ENCODE data around the gene SMYD5. TPM values are rescaled to one million over a fixed set of nuclear protein-coding genes. Genes with fewer than 3 reads are reported as not detected.

Gene SMYD5
- total and polyA plus RNA-seq, 9 of the 15 experiments (the other 6 are each of a cell fraction or from before 2014, with no cell fraction given) = 11.4 to 56.8 (median 32.0) TPM

DNA sequence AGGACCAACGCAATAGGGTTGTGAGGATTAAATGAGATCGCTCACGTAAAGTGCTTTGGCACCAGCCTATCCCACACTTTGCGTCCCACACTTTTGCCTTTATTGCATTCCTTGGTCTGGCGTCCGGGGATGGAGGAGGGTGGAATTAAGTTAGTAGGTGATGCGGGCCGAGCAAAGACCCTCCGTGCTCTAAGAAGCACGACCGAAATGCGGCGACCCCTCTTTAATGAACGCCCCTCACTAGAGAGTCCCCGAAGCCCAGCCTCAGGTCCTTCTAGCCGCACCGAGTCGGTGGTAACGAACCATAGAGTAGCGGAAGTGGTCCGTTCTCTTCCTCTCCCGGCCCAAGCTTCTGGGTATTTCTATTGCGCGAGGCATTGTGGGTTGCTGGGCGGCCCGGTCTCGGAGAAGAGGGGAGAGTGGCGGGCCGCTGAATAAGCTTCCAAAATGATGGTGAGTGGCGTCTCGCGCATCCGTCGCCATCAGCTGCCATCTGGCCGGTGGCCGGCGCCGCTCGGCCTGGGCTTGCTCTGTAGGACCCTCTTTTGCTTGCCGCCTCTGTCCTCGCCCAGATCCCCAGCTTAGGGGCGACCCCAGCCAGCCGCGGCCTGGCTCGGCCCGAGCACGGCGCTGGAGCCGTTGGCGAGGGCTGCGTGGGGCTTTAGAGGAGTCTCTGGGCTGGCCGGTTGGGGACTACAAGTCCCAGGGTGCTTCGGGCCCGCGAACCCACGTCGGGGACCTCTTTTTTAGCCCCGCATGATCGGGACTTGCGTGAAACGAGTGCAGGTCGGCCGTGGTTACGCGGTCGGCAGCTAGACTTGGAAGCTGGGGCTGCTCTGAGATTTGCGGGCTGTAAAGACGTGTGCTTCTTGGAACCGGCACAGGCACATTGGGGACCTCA is 20.1 kb downstream of the SMYD5 start, which contains the start of gene CCT7 (continued):
- TF ChIP-seq, protein P1, sequence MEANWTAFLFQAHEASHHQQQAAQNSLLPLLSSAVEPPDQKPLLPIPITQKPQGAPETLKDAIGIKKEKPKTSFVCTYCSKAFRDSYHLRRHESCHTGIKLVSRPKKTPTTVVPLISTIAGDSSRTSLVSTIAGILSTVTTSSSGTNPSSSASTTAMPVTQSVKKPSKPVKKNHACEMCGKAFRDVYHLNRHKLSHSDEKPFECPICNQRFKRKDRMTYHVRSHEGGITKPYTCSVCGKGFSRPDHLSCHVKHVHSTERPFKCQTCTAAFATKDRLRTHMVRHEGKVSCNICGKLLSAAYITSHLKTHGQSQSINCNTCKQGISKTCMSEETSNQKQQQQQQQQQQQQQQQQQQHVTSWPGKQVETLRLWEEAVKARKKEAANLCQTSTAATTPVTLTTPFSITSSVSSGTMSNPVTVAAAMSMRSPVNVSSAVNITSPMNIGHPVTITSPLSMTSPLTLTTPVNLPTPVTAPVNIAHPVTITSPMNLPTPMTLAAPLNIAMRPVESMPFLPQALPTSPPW (CRISPR knock-in tag; IDR thresholded peaks at IDR 0.05) = peak; percentile 61
- TF ChIP-seq ARID2 (IDR thresholded peaks at IDR 0.05) (no peak), ATF1 (CRISPR knock-in tag; IDR thresholded peaks at IDR 0.05) (no peak), ATF1 (tag; IDR thresholded peaks at IDR 0.05) (peak; percentile 54), GATAD2A (IDR thresholded peaks at IDR 0.05) (peak; percentile 68; the same call in 1 of the 2 replicates), ZZZ3 (IDR thresholded peaks at IDR 0.05) (peak; percentile 99), SUPT5H (IDR thresholded peaks at IDR 0.05) (peak; percentile 97), SMC3 (conservative IDR thresholded peaks at IDR 0.05; ENCODE audit: insufficient read depth, low read depth, low read length) (no peak), DIDO1 (tag; IDR thresholded peaks at IDR 0.05; ENCODE audit: low read depth) (peak; percentile 88), RBFOX2 (IDR thresholded peaks at IDR 0.05; ENCODE audit: low read depth, low read length) (peak; percentile 98), SIX5 (IDR thresholded peaks at IDR 0.05; ENCODE audit: borderline replicate concordance in 1 of 2, insufficient read depth in 1 of 2, low read depth in 1 of 2, low read length in 2 of 2) (peak in 1 of 2 experiments; percentile 32; a peak in 2 of 4 replicates), NCOA6 (IDR thresholded peaks at IDR 0.05) (no peak), ZC3H8 (IDR thresholded peaks at IDR 0.05) (no peak), TSC22D4 (tag; IDR thresholded peaks at IDR 0.05) (no peak), JUN (IDR thresholded peaks at IDR 0.05; ENCODE audit: borderline replicate concordance, low read depth, low read length) (peak; percentile 26; the same call in 1 of the 2 replicates), JUN (CRISPR knock-in tag; IDR thresholded peaks at IDR 0.05; ENCODE audit: borderline replicate concordance) (no peak), COPS2 (conservative IDR thresholded peaks at IDR 0.05) (no peak), RBBP5 (IDR thresholded peaks at IDR 0.05; ENCODE audit: borderline replicate concordance, insufficient read depth, low read length, poor library complexity, severe bottlenecking) (peak; percentile 99), ZNF561 (CRISPR knock-in tag; conservative IDR thresholded peaks at IDR 0.05) (no peak)
- TF ChIP-seq, protein P2, sequence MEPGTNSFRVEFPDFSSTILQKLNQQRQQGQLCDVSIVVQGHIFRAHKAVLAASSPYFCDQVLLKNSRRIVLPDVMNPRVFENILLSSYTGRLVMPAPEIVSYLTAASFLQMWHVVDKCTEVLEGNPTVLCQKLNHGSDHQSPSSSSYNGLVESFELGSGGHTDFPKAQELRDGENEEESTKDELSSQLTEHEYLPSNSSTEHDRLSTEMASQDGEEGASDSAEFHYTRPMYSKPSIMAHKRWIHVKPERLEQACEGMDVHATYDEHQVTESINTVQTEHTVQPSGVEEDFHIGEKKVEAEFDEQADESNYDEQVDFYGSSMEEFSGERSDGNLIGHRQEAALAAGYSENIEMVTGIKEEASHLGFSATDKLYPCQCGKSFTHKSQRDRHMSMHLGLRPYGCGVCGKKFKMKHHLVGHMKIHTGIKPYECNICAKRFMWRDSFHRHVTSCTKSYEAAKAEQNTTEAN (CRISPR knock-in tag; IDR thresholded peaks at IDR 0.05) = peak; percentile 25; the same call in 1 of the 2 replicates
- TF ChIP-seq, protein P3, sequence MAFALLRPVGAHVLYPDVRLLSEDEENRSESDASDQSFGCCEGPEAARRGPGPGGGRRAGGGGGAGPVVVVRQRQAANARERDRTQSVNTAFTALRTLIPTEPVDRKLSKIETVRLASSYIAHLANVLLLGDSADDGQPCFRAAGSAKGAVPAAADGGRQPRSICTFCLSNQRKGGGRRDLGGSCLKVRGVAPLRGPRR (CRISPR knock-in tag; IDR thresholded peaks at IDR 0.05) = no peak

All from K562 (cell line).